C4-2B (cell line): Measurements from ENCODE around the gene CASP8.

Experiments used
- H3K27ac ChIP-seq: fragments of 450-650 bp; 2 replicates; pipeline ENCODE4 v1.5.1; 2017
- ZFX ChIP-seq: fragments of 450-650 bp; IDR thresholded peaks from 2 replicates; pipeline ENCODE4 v1.6.1; 2017
- TF ChIP-seq, protein P1 (sequence below): fragments of 450-650 bp; conservative IDR thresholded peaks from 2 replicates; pipeline ENCODE4 v1.5.1; 2017; ENCODE audit warnings: mild to moderate bottlenecking

CASP8 gene

DNA sequence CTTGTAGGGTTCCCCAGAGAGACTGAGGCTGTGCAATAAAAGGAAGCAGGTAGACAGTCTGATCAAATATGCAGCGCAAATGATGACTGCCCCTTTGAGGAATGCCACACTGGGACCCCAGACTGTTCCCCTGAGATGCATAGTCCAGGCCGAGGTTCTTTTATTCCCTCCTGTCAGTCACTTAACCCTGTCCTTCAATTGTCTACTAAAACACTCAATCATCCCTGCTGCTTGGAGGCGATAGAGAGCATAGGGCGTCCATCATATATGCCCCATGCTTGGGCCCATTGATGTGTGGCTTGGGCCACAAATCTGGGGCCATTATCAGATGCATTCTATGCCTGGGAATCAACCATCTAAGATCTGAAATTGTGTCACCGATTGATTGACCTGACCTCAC, 15.5 kb upstream of the CASP8 start:
- TF ChIP-seq ZFX: no peak
- TF ChIP-seq, protein P1, sequence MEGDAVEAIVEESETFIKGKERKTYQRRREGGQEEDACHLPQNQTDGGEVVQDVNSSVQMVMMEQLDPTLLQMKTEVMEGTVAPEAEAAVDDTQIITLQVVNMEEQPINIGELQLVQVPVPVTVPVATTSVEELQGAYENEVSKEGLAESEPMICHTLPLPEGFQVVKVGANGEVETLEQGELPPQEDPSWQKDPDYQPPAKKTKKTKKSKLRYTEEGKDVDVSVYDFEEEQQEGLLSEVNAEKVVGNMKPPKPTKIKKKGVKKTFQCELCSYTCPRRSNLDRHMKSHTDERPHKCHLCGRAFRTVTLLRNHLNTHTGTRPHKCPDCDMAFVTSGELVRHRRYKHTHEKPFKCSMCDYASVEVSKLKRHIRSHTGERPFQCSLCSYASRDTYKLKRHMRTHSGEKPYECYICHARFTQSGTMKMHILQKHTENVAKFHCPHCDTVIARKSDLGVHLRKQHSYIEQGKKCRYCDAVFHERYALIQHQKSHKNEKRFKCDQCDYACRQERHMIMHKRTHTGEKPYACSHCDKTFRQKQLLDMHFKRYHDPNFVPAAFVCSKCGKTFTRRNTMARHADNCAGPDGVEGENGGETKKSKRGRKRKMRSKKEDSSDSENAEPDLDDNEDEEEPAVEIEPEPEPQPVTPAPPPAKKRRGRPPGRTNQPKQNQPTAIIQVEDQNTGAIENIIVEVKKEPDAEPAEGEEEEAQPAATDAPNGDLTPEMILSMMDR: 0 out of 2 replicates have a peak, but pooled peaks have one; percentile 4
- no peak overlapping the region for H3K27ac ChIP-seq

DNA sequence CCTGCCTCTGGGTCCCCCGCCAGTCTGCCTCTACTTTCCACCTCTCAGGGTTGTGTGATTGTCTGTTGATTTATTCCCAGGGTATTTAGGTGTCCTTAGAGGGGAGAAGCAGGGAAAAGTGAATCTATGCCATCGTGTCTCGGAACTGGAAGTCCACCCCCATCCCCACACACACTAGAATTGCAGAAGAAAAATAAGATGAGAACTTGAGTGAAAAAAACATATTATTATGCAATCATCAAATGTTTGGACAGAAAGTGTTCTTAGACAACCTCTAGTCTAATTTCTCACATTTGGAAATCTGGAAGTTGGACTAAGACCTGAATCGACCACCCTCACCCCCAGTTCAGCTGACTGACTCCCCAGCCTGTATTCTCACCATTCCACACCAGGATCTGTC, 14.1 kb upstream of the CASP8 start:
- no peak overlapping the region for H3K27ac ChIP-seq
- TF ChIP-seq ZFX: no peak
- TF ChIP-seq, protein P1: no peak

GRCh38 chr2:201248288-201248844, 12.0 kb upstream of the CASP8 start:
- TF ChIP-seq ZFX: no peak
- TF ChIP-seq, protein P1: no peak
- H3K27ac ChIP-seq: no peak overlapping the region

DNA sequence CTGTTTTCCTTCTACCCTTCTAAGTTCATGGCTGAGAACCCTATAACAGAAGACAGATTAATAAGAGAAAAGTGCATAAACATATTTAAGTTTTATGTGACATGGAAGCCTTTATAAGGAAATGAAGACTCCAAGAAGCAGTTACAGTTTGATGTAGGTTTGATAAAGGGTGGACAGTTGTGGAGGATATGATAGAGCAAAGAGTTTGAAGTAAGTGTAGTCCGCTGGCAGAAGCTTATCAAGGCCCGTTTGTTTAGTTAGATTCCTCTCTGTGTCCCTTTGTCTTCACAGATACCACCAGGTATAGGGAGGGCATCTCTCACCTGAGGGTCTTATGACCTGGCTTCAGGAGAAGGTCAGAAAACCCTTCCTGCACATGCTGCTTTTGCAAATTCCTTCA, 10.4 kb upstream of the CASP8 start:
- no peak overlapping the region for H3K27ac ChIP-seq
- no peak for TF ChIP-seq ZFX
- TF ChIP-seq, protein P1: no peak

GRCh38 chr2:201250741-201251140, 9.6 kb upstream of the CASP8 start:
- TF ChIP-seq, protein P1: no peak
- no peak for TF ChIP-seq ZFX
- no peak overlapping the region for H3K27ac ChIP-seq

- no peak overlapping the region for H3K27ac ChIP-seq
- TF ChIP-seq ZFX: no peak
- TF ChIP-seq, protein P1: no peak
Measured at GRCh38 chr2:201254081-201254730, 6.1 kb upstream of the CASP8 start.

GRCh38 chr2:201255408-201256033, 4.8 kb upstream of the CASP8 start:
- no peak overlapping the region for H3K27ac ChIP-seq
- TF ChIP-seq, protein P1: no peak
- no peak for TF ChIP-seq ZFX
